Myocyte (in vitro differentiated cells): ENCODE results near the gene PCDHGC3. TPM values are rescaled to one million over a fixed set of nuclear protein-coding genes. Genes with fewer than 3 reads are reported as not detected.

Experiments
- DNase-seq: peaks from one replicate; pipeline ENCODE4 v3.0.0-alpha.2; 2012; ENCODE audit warnings: low read depth
- total RNA-seq: library from RNA; depleted of rRNA; stranded (reverse); fragments of >200 nt; gene quantifications from 2 replicates; pipeline ENCODE4 v1.2.3, GENCODE V29; 2014

PCDHGC3 gene
- total RNA-seq, 1 donor from 2014 or later: 170 TPM

DNA sequence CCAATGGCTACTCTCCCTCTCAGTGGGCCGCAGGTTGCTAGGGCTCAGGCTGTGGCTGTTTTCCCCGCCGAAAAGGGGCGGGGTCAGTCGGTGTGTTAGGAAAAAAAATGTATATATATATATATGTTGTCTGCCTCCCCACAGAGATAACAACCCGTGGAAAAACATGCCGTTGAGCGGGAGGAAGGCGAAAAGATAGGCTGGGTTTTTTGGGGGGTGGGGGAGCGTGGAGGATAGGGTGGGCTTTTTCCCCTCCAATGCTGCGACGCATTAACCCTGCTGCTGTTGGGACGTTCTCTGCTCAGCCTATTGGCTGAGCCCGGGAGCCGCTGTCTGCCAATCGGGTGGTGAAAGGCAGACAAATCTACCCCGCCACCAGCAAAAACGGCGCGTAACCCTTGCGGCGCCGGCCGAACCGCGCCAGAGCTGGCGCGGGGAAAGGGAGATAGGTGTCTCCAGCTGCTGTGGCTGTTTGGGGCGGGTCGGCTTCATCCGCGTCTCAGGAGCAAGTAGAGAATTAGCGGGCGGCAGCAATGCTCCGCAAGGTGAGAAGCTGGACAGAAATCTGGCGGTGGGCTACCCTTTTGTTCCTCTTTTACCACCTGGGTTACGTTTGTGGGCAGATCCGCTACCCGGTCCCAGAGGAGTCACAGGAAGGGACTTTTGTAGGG, 9.0 kb downstream of the PCDHGC3 start, which contains the start of gene PCDHGC4:
Gene PCDHGC4, plus strand, starts transcription at position 390 of the 671 bp plus-strand sequence. Its CDS starts 144 bp downstream, at position 534.
- no peak for DNase-seq

DNA sequence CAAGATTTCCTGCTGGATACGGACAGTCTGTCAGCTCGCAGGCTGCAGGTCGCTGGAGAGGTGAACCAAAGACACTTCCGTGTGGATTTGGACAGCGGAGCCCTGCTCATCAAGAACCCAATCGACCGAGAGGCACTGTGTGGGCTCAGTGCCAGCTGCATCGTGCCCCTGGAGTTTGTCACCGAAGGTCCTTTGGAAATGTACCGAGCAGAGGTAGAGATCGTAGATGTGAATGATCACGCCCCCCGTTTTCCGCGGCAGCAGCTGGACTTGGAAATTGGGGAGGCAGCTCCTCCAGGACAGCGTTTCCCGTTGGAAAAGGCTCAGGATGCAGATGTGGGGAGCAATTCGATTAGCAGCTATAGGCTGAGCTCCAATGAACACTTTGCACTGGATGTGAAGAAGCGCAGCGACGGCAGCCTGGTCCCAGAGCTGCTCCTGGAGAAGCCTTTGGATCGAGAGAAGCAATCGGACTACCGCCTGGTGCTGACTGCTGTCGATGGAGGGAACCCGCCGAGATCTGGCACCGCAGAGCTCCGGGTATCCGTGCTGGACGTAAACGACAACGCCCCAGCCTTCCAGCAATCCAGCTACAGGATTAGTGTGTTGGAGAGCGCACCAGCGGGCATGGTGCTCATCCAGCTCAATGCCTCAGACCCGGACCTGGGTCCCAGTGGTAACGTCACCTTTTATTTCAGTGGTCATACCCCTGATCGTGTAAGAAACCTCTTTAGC, 9.7 kb downstream of the PCDHGC3 start:
- no peak for DNase-seq

DNA sequence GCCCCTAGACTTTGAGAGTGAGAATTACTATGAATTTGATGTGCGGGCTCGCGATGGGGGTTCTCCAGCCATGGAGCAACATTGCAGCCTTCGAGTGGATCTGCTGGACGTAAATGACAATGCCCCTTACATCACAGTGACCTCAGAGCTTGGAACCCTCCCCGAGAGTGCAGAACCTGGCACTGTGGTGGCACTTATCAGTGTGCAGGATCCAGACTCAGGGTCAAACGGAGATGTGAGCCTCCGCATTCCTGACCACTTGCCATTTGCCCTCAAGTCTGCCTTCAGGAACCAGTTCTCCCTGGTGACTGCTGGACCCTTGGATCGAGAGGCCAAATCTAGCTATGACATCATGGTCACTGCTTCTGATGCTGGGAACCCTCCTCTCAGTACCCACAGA, 10.3 kb downstream of the PCDHGC3 start:
- DNase-seq: no peak

DNA sequence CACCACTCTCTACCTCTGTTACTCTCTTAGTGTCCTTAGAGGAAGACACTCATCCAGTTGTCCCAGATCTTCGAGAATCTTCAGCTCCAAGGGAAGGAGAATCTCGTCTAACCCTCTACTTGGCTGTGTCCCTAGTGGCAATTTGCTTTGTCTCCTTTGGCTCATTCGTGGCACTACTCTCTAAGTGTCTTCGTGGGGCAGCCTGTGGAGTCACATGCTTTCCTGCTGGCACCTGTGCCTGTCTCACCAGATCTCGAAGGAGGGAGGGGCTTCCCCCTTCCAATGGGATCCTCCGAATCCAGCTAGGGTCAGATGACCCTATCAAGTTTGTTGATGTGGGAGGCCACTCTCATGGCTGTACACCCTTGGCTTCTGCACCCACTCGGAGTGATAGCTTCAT, 11.4 kb downstream of the PCDHGC3 start:
- no peak for DNase-seq

DNA sequence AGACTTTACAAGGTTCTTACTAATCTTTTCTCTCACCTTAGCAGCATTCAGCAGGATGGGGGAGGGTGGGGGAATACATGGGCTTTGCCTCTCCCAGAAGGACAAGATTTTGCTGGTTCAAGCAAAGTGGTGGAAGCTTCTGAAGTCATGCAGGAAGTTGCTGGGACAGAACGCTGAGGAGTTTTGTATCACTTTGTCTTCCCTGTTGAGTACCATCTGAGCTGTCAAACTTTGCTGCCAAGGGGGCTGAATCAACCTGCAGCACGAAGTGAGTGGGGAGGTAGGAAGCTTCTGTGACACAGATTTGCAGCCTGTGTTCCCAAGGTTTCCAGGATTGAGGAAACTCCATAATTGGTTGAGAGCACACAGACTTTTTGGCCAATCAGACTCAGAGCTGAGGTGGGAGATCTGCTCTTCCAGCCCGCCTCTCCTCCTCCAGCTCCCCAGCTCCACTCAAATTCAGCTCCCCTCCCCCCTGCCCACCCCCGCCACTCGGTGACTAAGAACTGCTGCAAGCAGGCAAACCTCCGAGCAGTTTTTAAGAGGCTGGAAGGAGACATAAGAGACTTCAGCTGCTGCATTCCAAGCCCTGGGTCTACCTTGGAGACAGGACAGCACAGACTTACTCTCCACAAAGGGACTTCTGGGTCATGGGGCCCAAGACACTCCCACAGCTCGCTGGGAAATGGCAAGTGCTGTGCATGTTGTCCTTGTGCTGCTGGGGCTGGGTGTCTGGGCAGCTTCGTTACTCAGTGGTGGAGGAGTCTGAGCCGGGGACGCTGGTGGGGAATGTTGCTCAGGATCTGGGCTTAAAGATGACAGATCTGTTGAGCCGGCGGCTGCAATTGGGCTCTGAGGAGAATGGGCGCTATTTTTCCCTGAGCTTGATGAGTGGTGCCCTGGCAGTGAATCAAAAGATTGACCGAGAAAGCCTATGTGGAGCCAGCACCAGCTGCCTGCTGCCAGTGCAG, 13.1 kb downstream of the PCDHGC3 start, which contains the start of gene PCDHGC5:
Gene PCDHGC5, plus strand, starts transcription at position 491 of the 971 bp plus-strand sequence. Its CDS starts 160 bp downstream, at position 651.
- DNase-seq: peak; percentile 65

DNA sequence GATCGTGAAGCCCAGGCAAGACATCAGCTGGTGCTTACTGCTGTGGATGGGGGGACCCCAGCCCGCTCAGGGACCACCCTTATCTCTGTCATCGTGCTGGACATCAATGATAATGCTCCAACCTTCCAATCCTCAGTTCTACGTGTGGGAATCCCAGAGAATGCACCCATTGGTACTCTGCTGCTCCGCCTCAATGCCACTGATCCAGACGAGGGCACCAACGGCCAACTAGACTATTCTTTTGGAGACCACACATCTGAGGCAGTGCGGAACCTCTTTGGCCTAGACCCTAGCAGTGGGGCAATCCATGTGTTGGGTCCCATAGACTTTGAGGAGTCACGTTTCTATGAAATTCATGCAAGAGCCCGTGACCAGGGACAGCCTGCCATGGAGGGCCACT, 14.1 kb downstream of the PCDHGC3 start:
- DNase-seq: no peak

DNA sequence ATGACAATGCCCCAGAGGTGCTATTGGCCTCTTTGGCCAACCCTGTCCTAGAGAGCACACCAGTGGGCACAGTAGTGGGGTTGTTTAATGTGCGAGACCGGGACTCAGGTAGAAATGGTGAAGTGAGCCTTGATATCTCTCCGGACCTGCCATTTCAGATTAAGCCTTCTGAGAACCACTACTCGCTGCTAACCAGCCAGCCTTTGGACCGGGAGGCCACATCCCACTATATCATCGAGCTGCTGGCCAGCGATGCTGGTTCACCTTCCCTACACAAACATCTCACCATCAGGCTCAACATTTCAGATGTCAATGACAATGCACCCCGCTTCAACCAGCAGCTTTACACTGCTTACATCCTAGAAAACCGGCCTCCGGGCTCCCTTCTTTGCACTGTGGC, 14.5 kb downstream of the PCDHGC3 start:
- DNase-seq: no peak

DNA sequence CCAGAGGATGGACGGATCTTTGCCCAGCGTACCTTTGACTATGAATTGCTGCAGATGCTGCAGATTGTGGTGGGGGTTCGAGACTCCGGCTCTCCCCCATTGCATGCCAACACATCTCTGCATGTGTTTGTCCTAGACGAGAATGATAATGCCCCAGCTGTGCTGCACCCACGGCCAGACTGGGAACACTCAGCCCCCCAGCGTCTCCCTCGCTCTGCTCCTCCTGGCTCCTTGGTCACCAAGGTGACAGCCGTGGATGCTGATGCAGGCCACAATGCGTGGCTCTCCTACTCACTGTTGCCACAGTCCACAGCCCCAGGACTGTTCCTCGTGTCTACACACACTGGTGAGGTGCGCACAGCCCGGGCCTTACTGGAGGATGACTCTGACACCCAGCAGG, 15.0 kb downstream of the PCDHGC3 start:
- DNase-seq: no peak

DNA sequence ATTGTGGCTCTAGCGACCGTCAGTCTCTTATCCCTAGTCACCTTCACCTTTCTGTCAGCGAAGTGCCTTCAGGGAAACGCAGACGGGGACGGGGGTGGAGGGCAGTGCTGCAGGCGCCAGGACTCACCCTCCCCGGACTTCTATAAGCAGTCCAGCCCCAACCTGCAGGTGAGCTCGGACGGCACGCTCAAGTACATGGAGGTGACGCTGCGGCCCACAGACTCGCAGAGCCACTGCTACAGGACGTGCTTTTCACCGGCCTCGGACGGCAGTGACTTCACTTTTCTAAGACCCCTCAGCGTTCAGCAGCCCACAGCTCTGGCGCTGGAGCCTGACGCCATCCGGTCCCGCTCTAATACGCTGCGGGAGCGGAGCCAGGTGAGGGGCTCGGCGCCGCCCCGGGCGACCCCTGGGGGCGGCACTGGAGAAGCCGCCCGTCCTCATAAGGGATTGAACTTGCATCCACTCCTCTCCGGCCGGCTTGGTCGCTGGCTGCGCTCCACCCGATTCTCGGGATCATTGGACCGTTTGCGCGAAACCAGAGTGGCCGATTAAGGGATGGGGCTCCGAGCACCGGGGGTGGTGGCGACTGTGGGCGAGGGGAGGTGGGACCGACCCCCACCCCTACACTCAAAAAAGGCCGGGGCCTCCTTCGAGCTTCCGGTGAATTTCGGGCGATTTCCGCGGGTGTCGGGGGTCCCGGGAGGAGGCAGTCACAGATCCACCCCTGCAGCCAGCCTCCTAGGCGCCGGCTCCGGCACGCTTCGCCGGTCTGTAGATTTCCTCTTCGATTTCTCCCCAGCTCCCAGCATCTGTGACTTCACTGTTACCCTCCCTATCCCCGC, 15.8 kb downstream of the PCDHGC3 start:
- DNase-seq: no peak

DNA sequence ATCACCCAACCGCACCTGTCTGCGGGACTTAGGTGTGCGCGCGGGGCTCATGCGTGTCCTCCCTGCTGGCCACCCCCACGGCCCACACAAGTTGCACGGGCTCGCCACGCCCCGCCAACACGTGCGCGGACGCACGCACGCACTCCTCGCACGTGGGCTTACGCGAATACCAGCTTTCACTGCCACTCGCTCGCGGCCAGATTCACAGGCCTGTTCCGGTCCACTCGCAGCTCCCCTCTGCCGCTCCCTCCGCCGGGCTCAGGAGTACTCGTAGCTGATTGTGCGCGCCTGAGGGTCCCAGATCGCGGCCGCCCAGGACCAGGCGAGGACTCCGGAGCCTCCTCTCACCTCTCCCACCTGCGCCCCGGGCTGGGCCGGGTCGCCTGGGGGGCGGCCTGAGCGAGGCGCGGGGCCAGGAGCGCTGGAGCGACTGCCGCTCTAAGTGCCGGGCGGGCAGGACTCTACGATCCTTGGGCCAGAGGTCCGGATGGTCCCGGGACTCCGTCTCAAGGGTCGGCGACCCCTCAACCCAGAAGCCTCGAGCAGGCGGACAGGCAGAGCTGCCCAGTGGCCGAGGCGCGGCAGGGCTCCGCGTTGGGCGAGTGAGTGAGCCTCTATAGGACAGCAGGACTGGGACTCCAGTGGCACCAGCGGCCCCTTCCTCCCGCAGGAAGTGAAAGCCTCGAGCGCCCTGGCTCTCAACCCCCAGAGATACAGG, 16.6 kb downstream of the PCDHGC3 start:
- no peak for DNase-seq

DNA sequence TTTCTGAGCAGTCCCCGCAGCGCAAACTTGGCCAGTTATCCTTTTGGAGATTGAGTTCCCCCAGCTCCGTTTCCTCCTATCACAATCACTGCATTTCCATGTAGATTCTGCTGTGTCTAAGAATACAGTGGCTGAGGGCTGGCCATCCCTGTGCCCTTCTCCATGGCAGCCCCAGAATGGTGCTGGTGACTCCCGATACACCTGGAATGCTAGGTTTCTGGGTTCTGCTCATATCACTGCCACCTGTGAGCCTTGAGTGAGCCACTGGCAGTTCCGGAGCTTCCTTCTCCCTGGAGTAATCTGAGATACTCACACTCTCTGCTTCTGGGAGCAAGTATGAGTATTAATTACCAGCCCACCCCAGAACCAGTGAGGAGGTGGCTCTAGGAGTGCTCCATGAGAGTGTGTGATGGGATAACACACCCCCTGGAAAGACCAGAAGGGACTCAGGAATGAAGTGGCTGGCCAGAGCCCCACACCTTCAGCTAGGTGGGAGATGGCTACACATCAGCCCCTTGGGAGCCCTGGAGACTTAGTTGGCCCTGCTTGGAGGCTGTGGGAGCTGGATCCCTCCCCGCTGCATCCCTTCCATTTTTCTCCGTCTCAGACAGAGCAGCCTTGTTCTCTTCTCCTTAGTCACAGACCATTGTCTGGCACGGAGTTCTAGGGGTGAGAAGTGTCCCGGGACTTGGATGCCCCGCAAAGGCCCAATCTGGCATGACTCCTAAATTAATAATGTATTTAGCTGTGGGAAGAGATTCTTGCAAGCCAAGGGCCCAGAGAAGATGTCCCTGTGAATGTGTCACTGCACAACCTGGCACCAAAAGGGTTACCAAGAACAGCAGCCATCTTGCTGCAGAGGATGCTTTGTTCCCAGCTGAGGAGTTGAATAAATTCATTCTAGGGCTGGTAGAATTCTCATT, 18.0 kb downstream of the PCDHGC3 start:
- peak; percentile 43 for DNase-seq

DNA sequence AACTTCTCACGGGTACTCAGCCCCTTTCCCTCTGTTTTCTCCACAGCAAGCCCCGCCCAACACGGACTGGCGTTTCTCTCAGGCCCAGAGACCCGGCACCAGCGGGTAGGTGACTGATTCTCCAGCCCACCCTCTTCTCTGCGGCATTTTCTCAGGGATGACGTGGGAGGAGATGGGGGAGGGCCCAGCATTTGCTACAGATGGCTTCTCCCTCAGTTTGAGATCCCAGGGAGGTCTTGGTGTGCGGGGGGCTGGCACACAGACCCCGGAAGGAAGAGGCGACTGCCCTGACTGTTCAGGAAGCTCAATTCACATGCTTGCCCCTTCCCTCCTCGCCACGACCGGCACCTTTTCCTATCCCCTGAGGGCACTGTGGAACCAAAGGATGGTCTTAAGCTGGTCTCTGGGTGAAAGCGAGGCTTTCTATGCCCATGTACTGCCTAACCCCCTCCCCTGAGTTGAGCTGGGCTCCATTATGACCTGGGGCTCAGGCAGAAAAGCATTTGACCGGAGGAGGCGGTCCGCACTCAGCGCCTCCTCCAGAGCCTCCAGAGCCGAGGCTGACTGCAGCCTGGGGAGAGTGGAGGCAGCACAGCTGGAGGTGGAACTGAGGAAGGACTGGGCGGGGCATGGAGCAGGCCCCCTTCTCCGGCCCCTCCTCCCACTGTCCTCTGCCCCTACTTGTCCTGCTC, 19.1 kb downstream of the PCDHGC3 start:
- no peak for DNase-seq

DNA sequence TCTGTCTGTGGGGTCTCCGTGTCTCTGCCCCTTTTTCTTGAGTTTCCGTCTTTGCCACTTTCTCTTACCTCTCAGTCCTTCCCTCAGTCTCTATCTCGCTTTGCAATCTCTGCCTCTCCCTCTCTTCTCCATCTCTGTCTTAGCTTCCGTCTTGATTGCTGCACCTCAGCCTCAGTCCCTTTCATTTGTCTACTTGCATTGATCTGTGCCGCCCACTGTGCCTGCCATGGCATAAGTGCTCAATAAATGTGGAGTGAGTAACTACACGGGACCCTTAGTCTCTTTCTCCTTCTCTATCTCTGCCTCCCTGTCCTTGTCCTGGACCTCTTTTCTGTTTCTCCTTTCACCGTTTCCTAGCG, 19.7 kb downstream of the PCDHGC3 start:
- DNase-seq: no peak

DNA sequence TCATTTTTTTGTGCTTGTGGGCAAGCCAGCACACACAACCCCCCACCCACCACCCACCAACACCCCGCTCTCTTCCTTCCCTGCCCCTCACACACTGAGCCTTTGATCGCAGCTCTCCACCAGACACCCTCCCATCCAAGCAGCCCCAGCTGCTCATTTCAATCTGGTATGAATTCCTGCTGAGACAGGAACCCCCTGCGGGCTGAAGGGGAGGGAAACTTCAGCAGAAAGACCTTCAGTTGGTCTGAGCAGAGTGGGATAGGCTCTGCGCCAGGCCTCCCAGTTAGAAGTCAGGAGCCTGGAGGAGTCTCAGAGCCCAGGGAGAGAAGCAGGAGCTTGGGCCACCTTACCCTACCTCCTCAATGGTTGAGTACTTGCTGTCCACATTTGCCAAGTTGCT, 20.3 kb downstream of the PCDHGC3 start:
- DNase-seq: peak; percentile 95

DNA sequence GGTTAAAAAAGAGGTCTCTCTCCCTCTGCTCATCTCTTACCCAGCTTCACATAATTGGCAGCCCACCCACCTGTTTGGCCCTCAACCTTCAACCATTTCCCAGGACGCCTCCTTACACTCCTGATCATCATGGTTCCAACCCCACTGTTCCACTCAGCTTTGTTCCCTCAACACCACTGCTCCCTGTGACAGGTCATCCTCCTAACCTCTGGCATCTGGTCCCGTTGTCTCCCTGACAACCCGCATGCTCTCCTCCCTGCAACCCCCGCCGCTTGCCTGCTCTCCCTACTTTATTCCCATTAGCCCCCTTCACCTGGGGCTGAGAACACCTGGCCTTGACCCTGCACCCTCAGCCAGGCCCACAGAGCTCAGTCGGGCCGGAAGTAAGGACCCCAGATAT, 26.0 kb downstream of the PCDHGC3 start:
- DNase-seq: no peak

DNA sequence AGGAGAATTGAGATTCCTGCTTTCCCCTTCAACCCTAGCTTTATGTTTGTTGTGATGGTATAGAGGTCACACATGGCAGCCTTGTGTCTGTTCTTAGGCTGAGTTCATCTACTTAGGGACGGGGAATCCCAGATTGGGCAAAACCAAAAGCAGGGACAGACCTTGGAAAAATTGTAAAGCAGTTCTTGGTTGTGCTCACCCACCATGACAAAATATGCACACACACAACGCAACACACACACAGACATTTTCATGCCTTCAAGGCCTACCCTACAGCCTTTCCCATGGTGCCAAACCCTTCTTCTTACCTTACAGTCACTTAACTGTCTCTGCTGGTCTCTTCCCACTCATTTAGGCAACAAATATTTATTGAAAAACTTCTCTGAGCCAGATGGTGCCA, 27.9 kb downstream of the PCDHGC3 start:
- no peak for DNase-seq

DNA sequence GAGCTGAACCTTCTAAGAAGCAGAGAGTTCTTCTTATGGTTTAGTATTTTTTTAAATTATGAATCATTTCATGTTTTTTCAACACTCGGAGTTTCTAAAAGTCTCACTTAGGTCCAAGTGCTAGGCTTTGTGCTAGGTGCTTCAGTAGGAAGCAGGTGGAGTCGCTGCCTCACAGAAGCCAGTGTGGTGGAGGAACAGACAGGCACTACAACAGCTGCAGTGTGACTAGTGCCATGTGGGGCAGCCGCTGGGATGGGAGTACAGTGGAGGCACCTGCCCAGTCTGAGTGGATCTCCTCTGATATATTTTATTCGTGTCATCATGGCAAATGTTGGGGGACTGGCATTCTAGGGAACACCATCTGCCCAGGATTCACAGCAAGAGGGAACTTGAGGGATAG, 28.4 kb downstream of the PCDHGC3 start:
- DNase-seq: peak; percentile 89
